Activated naive CD8-positive, alpha-beta T cell treated with anti-CD3 and anti-CD28 coated beads, Interleukin-2, amount 10 ng/mL, durations not matched to agents 7 days and 5 days (primary cell): ENCODE data around the gene EPHB6. TPM values are rescaled to one million over a fixed set of nuclear protein-coding genes. Genes with fewer than 3 reads are reported as not detected.
A peak's percentile ranks its signal among the peaks of the same experiment; 100 is the strongest.

Source experiments
- ATAC-seq: fragments of 150-1000 bp; cut with Tn5 transposase; one replicate; pipeline ENCODE4 v1.10.0; 2021; ENCODE audit warnings: low read depth, moderate library complexity
- POLR2A ChIA-PET: fragments of 350-600 bp; sonication (Branson Sonifier 250); formaldehyde crosslinking; loops from one replicate; lab custom pipeline; 2021; ENCODE audit warnings: antibody characterized with exemption; lab: Charles Lee
- DNase-seq: peaks from one replicate; pipeline ENCODE4 v3.0.0; 2021
- H3K27ac Mint-ChIP-seq: one replicate; pipeline ENCODE4 v1.8.0; 2022; ENCODE audit warnings: mild to moderate bottlenecking, mixed read lengths
- H3K27me3 Mint-ChIP-seq: one replicate; pipeline ENCODE4 v1.8.0; 2022; ENCODE audit warnings: mild to moderate bottlenecking, moderate library complexity, mixed read lengths
- H3K36me3 Mint-ChIP-seq: one replicate; pipeline ENCODE4 v1.8.0; 2021; ENCODE audit warnings: mild to moderate bottlenecking, mixed read lengths
- H3K4me1 Mint-ChIP-seq: one replicate; pipeline ENCODE4 v1.8.0; 2021; ENCODE audit warnings: mixed read lengths
- H3K4me3 Mint-ChIP-seq: one replicate; pipeline ENCODE4 v1.8.0; 2022; ENCODE audit warnings: mild to moderate bottlenecking, moderate library complexity, mixed read lengths
- H3K9me3 Mint-ChIP-seq: one replicate; pipeline ENCODE4 v1.8.0; 2021; ENCODE audit warnings: mixed read lengths
- total RNA-seq, 2 experiments: library from RNA; stranded (reverse); gene quantifications; one replicate each; pipeline ENCODE4 v1.2.3, GENCODE V29; 2021

The EPHB6 gene
- total RNA-seq, 2 experiments from 2014 or later: 20.1 to 25.2 TPM

DNA sequence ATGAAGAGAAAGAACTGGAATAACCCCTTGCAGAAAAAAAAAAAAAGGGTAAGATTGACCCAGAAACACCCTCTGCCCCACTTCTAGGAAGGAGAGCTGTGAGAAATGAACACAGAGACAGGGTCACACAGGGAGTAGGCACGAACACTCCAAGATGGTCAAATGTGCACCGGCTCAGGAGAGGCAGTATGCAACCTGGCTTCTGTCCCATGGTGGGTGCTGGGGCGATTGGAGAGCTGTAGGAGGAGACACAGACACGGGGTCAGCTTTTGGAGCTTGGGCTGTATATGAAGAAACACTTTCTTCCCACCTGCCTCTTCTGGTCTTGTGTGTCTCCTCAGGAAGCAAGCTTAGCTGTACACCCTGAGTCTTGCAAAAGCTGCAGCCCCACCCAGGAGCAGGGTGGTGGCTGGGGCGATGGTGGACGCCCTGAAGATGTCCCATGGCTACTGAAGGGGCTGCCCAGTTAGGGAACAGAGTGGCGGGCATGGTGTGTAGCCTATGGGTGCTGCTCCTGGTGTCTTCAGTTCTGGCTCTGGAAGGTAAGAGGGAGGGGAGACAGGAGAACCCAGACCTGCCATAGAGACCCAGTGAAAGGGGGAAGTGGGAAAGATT is 8.0 kb downstream of the EPHB6 start:
- ATAC-seq: no peak
- no peak overlapping the region for H3K27ac Mint-ChIP-seq
- DNase-seq: no peak

DNA sequence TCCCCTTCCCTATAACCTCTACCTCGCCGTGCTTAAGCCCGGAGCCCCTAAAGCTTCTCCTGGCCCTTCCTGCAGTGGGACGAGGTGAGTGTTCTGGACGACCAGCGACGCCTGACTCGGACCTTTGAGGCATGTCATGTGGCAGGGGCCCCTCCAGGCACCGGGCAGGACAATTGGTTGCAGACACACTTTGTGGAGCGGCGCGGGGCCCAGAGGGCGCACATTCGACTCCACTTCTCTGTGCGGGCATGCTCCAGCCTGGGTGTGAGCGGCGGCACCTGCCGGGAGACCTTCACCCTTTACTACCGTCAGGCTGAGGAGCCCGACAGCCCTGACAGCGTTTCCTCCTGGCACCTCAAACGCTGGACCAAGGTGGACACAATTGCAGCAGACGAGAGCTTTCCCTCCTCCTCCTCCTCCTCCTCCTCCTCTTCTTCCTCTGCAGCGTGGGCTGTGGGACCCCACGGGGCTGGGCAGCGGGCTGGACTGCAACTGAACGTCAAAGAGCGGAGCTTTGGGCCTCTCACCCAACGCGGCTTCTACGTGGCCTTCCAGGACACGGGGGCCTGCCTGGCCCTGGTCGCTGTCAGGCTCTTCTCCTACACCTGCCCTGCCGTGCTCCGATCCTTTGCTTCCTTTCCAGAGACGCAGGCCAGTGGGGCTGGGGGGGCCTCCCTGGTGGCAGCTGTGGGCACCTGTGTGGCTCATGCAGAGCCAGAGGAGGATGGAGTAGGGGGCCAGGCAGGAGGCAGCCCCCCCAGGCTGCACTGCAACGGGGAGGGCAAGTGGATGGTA is 9.2 kb downstream of the EPHB6 start:
- DNase-seq: no peak
- ATAC-seq: no peak
- POLR2A ChIA-PET: interaction anchor here (3.4 kb wide), 1 partner anchor 9 kb away, joined by 10 read pairs; the partner anchor contains the start of gene EPHB6
- no peaks in the 10 kb centered on the region for H3K27me3 Mint-ChIP-seq
- H3K4me3 Mint-ChIP-seq: no peak overlapping the region
- no peak overlapping the region for H3K27ac Mint-ChIP-seq
- H3K4me1 Mint-ChIP-seq: peaks cover 2% of the 10 kb centered on the region
- H3K9me3 Mint-ChIP-seq: no peaks in the 10 kb centered on the region
- no peaks in the 10 kb centered on the region for H3K36me3 Mint-ChIP-seq

More for the DNA sequence above, 8.0 kb downstream of the EPHB6 start:
- H3K4me3 Mint-ChIP-seq: no peak overlapping the region
- POLR2A ChIA-PET: interaction anchor here (3.4 kb wide), 1 partner anchor 8 kb away, joined by 10 read pairs; the partner anchor contains the start of gene EPHB6
- H3K9me3 Mint-ChIP-seq: no peaks in the 10 kb centered on the region
- no peaks in the 10 kb centered on the region for H3K27me3 Mint-ChIP-seq
- no peaks in the 10 kb centered on the region for H3K36me3 Mint-ChIP-seq
- peaks cover 2% of the 10 kb centered on the region for H3K4me1 Mint-ChIP-seq

DNA sequence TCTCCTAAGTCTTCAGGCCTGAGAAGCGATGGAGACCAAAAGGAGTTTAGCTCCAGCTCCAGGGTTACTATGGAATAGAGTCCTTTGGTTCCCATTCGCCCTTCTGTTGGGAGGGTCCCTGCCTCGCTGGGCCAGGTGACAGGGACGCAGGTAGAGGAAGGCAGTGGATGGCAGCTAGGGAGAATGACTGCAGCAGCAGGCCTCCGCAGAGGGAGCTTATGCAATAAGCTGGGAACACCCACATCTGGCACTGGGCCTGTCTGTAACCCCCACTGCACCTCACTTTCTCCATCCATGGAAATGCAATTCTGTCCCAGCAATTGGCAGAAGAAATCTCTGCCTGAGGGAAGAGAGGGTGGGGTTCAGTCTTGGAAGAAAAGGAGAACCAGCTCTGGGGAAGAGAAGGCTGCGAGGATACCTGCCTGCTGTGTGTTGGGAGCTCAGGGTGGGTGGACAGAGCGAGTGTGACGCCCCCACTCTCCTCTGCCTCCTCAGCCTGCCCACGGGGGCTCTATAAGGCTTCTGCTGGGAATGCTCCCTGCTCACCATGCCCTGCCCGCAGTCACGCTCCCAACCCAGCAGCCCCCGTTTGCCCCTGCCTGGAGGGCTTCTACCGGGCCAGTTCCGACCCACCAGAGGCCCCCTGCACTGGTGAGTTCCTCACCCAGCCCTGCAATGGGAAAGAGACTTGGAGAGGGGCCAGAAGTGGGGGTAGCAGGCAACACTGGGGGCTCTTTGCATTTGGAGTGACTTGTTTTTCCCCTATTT is 10.3 kb downstream of the EPHB6 start:
- POLR2A ChIA-PET: interaction anchor here (3.4 kb wide), 1 partner anchor 10 kb away, joined by 10 read pairs; the partner anchor contains the start of gene EPHB6
- Mint-ChIP-seq H3K9me3 (no peaks in the 10 kb centered on the region), H3K27me3 (no peaks in the 10 kb centered on the region), H3K36me3 (no peaks in the 10 kb centered on the region), H3K4me1 (peaks cover 2% of the 10 kb centered on the region), H3K4me3 (no peak overlapping the region), H3K27ac (no peak overlapping the region)
- no peak for ATAC-seq
- no peak for DNase-seq

DNA sequence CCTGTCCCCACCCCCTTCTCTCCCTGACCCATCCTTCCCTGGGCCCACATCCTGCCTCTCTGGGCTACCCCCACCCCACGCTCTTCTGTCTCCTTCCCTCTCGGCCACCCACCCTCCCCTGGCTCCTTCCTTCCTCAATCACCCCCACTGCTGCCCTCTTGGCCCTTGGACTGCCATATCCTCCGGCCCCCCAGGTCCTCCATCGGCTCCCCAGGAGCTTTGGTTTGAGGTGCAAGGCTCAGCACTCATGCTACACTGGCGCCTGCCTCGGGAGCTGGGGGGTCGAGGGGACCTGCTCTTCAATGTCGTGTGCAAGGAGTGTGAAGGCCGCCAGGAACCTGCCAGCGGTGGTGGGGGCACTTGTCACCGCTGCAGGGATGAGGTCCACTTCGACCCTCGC is 10.9 kb downstream of the EPHB6 start:
- DNase-seq (no peak), ATAC-seq (no peak)
- Mint-ChIP-seq H3K27me3 (no peaks in the 10 kb centered on the region), H3K36me3 (no peaks in the 10 kb centered on the region), H3K9me3 (no peaks in the 10 kb centered on the region), H3K4me3 (no peak overlapping the region), H3K4me1 (peaks cover 2% of the 10 kb centered on the region), H3K27ac (no peak overlapping the region)
- POLR2A ChIA-PET: interaction anchor here (0.9 to 3.4 kb wide), 2 partner anchors 11 to 12 kb away, joined by 3 to 10 read pairs; partner anchors contain the start of gene EPHB6

DNA sequence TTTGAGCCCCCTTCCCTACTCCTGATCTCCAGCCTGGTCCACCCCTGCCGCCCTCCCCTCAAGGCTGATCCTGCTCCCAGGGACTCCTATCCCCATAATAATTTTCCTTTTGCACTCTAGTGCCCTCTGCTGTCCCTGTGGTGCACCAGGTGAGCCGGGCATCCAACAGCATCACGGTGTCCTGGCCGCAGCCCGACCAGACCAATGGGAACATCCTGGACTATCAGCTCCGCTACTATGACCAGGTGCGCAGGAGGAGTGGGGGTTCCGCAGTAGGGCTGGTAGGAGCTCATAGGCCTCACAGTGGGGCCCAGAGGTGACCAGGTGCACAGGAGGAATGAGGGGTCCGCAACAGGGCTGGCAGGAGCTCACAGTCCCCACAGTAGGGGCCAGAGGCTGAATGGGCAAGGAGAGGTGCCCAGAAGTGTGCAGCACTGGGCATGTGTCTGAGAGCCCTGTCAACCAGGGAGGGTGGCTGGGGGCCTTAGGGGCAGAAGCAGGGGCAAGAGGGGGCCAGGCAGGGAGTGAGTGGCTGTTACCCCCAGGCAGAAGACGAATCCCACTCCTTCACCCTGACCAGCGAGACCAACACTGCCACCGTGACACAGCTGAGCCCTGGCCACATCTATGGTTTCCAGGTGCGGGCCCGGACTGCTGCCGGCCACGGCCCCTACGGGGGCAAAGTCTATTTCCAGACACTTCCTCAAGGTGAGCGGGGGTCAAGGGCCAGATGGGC is 11.7 kb downstream of the EPHB6 start:
- H3K36me3 Mint-ChIP-seq: no peaks in the 10 kb centered on the region
- POLR2A ChIA-PET: interaction anchor here (0.9 to 3.4 kb wide), 2 partner anchors 11 to 13 kb away, joined by 3 to 10 read pairs; partner anchors contain the start of gene EPHB6
- H3K27ac Mint-ChIP-seq: no peak overlapping the region
- H3K4me3 Mint-ChIP-seq: no peak overlapping the region
- no peaks in the 10 kb centered on the region for H3K27me3 Mint-ChIP-seq
- no peak for ATAC-seq
- DNase-seq: no peak
- no peaks in the 10 kb centered on the region for H3K9me3 Mint-ChIP-seq
- peaks cover 2% of the 10 kb centered on the region for H3K4me1 Mint-ChIP-seq

DNA sequence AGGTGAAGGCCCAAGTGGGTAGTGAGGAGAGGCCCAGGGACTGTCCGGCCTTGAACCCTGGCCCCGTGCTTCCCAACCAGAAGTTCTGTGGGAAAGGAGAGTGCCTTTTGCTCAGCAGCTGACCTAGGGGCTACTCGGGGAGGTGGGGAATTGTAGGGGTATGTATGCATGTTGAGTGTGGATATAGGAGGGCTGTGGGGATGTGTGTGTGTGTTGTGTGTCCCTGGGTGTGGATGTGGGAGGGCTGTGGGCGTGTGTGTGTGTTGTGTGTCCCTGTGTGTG is 12.2 kb downstream of the EPHB6 start:
- Mint-ChIP-seq H3K9me3 (no peaks in the 10 kb centered on the region), H3K4me1 (peaks cover 2% of the 10 kb centered on the region), H3K27me3 (no peaks in the 10 kb centered on the region), H3K4me3 (no peak overlapping the region), H3K36me3 (no peaks in the 10 kb centered on the region), H3K27ac (peak overlapping the region; percentile 64)
- DNase-seq: no peak
- POLR2A ChIA-PET: no interaction called here
- no peak for ATAC-seq

DNA sequence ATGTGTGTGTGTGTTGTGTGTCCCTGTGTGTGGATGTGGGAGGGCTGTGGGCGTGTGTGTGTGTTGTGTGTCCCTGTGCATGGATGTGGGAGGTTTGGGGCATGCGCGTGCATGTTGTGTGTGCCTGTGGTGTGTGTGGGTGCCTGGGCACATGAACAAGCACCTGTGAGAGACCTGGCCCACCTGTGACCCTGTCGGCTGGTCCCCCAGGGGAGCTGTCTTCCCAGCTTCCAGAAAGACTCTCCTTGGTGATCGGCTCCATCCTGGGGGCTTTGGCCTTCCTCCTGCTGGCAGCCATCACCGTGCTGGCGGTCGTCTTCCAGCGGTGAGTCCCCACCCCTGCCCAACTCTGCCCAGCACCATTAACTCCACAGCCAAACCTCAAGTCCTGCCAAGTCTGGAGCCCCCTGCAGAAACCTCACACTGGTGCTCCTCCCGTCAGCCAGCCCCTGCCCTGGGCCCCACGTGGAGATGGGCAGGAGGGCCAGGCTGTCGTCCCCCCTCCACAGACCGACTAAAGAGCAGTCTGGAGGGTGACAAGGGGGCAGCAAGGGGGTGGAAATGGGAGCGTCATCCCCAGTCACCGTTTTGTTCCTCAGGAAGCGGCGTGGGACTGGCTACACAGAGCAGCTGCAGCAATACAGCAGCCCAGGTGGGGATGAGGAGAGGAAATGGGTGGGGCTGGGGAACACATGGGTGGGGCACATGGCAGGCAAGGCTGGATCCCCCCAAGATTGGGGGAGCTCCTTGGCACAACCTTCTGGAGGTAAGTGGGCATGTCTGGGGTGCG is 12.7 kb downstream of the EPHB6 start:
- Mint-ChIP-seq H3K36me3 (no peaks in the 10 kb centered on the region), H3K9me3 (no peaks in the 10 kb centered on the region), H3K27ac (peak overlapping the region; percentile 64), H3K27me3 (no peaks in the 10 kb centered on the region), H3K4me1 (peaks cover 3% of the 10 kb centered on the region), H3K4me3 (no peak overlapping the region)
- POLR2A ChIA-PET: no interaction called here
- no peak for ATAC-seq
- no peak for DNase-seq

DNA sequence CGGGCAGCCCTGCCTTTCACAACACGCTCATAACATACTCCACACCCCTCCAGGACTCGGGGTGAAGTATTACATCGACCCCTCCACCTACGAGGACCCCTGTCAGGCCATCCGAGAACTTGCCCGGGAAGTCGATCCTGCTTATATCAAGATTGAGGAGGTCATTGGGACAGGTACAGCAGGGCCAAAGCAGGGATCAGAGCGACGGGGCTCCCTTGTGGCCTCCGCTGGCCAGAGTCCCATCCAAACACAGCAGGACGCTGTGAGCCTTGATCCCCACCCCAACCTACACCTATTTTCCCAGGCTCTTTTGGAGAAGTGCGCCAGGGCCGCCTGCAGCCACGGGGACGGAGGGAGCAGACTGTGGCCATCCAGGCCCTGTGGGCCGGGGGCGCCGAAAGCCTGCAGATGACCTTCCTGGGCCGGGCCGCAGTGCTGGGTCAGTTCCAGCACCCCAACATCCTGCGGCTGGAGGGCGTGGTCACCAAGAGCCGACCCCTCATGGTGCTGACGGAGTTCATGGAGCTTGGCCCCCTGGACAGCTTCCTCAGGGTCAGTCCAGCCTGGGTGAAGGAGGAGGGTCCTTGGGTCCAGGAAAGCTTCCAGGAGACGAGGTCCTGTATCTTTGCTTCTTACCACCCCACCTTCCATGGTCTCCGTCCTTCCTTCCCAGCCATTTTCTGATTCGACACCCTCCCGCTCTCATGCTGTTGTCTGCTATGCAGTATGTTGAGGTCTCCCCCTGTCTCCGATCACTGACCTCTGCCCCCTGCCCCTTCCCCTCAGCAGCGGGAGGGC is 13.5 kb downstream of the EPHB6 start:
- Mint-ChIP-seq H3K4me3 (no peak overlapping the region), H3K9me3 (no peaks in the 10 kb centered on the region), H3K36me3 (no peaks in the 10 kb centered on the region), H3K27ac (no peak overlapping the region), H3K27me3 (no peaks in the 10 kb centered on the region), H3K4me1 (peaks cover 3% of the 10 kb centered on the region)
- DNase-seq: no peak
- ATAC-seq: no peak
- POLR2A ChIA-PET: no interaction called here

DNA sequence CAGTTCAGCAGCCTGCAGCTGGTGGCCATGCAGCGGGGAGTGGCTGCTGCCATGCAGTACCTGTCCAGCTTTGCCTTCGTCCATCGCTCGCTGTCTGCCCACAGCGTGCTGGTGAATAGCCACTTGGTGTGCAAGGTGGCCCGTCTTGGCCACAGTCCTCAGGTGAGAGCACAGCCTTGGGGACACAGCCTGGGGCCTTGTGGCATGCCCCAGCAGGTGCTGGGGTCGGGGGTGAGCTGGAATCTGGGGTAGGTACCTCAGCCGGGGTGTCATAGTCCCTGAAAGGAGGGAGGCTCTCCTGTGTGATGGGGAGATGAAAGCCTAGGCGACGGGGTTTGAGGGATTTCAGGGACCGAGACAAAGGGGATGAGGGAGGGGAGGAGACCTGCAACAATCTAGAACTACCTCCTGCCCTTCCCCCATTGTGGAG is 14.1 kb downstream of the EPHB6 start:
- POLR2A ChIA-PET: no interaction called here
- Mint-ChIP-seq H3K9me3 (no peaks in the 10 kb centered on the region), H3K27ac (no peak overlapping the region), H3K4me1 (peaks cover 3% of the 10 kb centered on the region), H3K36me3 (no peaks in the 10 kb centered on the region), H3K4me3 (no peak overlapping the region), H3K27me3 (no peaks in the 10 kb centered on the region)
- DNase-seq: no peak
- no peak for ATAC-seq

DNA sequence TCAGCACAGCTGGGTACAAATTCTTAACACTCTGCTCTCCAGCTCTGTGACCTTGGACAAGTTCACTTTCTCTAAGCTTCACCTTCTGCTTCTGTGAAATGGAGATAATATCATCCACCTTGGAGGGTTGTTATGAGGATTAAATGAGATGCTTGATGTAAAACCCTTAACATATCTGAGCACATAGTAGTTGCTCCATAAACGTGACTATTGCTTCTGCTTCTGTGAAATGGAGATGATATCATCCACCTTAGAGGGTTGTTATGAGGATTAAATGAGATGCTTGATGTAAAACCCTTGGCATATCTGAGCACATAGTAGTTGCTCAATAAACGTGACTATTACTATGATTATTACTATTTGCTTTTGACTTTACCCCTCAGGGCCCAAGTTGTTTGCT is 14.6 kb downstream of the EPHB6 start:
- DNase-seq: no peak
- no peak overlapping the region for H3K4me3 Mint-ChIP-seq
- POLR2A ChIA-PET: no interaction called here

DNA sequence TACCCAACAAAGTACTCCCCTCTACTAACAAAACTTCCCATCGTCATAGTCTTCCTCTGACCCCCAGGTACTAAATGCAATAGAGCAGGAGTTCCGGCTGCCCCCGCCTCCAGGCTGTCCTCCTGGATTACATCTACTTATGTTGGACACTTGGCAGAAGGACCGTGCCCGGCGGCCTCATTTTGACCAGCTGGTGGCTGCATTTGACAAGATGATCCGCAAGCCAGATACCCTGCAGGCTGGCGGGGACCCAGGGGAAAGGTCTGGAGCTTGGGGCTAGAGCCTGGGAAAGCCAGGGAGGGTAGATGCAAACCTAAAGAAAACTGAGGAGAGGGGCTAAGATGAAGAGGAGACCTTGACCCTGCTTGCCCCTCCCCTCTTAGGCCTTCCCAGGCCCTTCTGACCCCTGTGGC is 15.3 kb downstream of the EPHB6 start:
- peaks cover 3% of the 10 kb centered on the region for H3K4me1 Mint-ChIP-seq
- H3K27ac Mint-ChIP-seq: no peak overlapping the region
- no peak for DNase-seq
- no peaks in the 10 kb centered on the region for H3K36me3 Mint-ChIP-seq
- no peak overlapping the region for H3K4me3 Mint-ChIP-seq
- ATAC-seq: no peak
- POLR2A ChIA-PET: no interaction called here
- H3K27me3 Mint-ChIP-seq: no peaks in the 10 kb centered on the region
- no peaks in the 10 kb centered on the region for H3K9me3 Mint-ChIP-seq

More for the DNA sequence above, 14.6 kb downstream of the EPHB6 start:
- Mint-ChIP-seq H3K27me3 (no peaks in the 10 kb centered on the region), H3K36me3 (no peaks in the 10 kb centered on the region), H3K27ac (no peak overlapping the region), H3K9me3 (no peaks in the 10 kb centered on the region), H3K4me1 (peaks cover 3% of the 10 kb centered on the region)
- no peak for ATAC-seq
